SK-N-MC (cell line): ENCODE measurements around the gene CPNE8.
"Not testable (repeated sequence)": the region's sequence is repeated elsewhere in the genome, so short reads cannot be mapped to it uniquely, and the experiment has no call there.

ENCODE experiments used
- DNase-seq: peaks from one replicate; pipeline ENCODE4 v3.0.0-alpha.2; 2011; ENCODE audit warnings: low read depth, low spot score
- H3K27ac ChIP-seq: fragments of 200-600 bp; sonication (generic); 2 replicates; pipeline ENCODE4 v1.5.1; 2016; ENCODE audit warnings: mixed run types
- H3K36me3 ChIP-seq: fragments of 200-600 bp; sonication (generic); 2 replicates; pipeline ENCODE4 v1.6.1; 2017; ENCODE audit warnings: antibody characterized with exemption, low read length, mixed read lengths; ENCODE audit not compliant: insufficient read depth
- H3K4me3 ChIP-seq: fragments of 200-600 bp; sonication (generic); 2 replicates; pipeline ENCODE4 v1.5.1; 2016
- H3K9ac ChIP-seq: fragments of 200-600 bp; sonication (generic); 2 replicates; pipeline ENCODE4 v1.8.0; 2017; ENCODE audit warnings: mixed run types, mixed read lengths; ENCODE audit not compliant: insufficient read length
- H3K9me3 ChIP-seq: fragments of 200-600 bp; sonication (generic); 2 replicates; pipeline ENCODE4 v1.6.1; 2017; ENCODE audit warnings: low read depth, mild to moderate bottlenecking, antibody characterized with exemption, low read length, moderate library complexity, mixed read lengths
- EZH2 ChIP-seq: fragments of 200-600 bp; sonication (generic); IDR thresholded peaks from one replicate; pipeline ENCODE4 v1.6.1; 2017; ENCODE audit warnings: antibody characterized with exemption
- FOXP2 ChIP-seq: optimal IDR thresholded peaks from 2 replicates; pipeline ENCODE3; 2011; ENCODE audit warnings: mild to moderate bottlenecking, moderate library complexity; ENCODE audit not compliant: insufficient read depth; ENCODE audit errors: extremely low read length, control extremely low read depth
- POLR2AphosphoS5 ChIP-seq: IDR thresholded peaks from 2 replicates; pipeline ENCODE4 v1.6.1; 2012; ENCODE audit warnings: mild to moderate bottlenecking, low read depth, low read length, borderline replicate concordance

The CPNE8 gene

DNA sequence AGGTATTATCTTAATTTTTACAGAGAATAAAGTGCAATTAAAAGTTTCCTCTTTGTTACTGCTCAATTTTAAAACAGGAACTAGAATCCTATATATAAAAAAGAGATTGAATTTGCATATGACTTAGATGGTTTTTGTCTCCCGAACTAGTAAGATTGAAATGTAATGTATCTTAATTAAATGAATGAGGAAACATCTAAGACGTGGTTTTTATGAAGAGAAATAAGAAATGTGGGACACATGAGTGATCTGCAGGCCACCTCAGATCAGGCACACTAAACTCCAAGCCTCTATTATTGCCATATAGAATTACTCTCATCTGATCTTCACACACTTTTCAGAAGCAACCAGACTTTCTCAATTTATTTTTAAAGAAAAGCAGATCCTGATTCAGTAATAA lies 158.6 kb downstream of the CPNE8 start:
- DNase-seq = no peak
- Histone ChIP-seq H3K27ac (no peak overlapping the region), H3K4me3 (no peak overlapping the region), H3K36me3 (no peaks in the 10 kb centered on the region), H3K9ac (no peak overlapping the region), H3K9me3 (no peaks in the 10 kb centered on the region)
- TF ChIP-seq POLR2AphosphoS5 (no peak), EZH2 (no peak), FOXP2 (no peak)

DNA sequence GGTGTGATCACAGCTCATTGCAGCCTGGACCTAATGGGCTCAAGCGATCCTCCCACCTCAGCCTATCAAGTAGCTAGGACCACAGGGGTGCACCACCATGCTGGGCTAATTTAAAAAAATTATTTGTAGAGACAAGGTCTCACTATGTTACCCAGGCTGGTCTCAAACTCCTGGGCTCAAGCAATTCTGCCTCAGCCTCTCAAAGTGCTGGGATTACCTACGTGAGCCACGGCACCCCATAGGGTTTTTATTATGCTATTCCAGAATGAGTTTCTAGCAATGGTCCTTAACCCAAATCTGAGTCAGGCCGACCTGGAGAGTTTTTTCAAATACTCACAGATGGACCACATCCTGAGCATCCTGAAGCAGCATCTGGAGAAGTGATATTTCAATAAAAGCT lies 159.8 kb downstream of the CPNE8 start:
- Histone ChIP-seq H3K27ac (no peak overlapping the region), H3K36me3 (no peaks in the 10 kb centered on the region), H3K9me3 (no peaks in the 10 kb centered on the region), H3K4me3 (no peak overlapping the region), H3K9ac (no peak overlapping the region)
- no peak for TF ChIP-seq FOXP2
- no peak for DNase-seq

DNA sequence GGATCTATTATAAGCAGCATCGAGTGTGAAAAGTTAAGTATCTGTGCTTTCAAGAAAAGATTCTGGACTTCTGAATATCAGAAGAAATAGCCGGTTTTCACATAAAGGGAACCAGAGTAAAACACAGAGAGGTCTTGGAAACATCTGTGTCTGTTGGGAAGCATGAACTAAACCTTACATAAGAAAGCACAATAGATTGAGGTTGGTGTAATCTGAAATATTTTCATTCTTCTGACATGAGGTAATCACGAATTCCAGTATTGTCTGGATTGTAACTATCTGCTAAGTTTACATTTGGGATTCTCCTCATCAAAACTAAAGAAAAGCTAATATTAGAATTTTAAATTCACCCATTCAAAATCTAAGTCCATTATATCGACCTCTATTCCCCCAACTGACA lies 161.3 kb downstream of the CPNE8 start:
- Histone ChIP-seq H3K27ac (no peak overlapping the region), H3K9me3 (no peaks in the 10 kb centered on the region), H3K4me3 (no peak overlapping the region), H3K9ac (no peak overlapping the region), H3K36me3 (no peaks in the 10 kb centered on the region)
- no peak for DNase-seq
- TF ChIP-seq EZH2 (no peak), FOXP2 (no peak), POLR2AphosphoS5 (no peak)

DNA sequence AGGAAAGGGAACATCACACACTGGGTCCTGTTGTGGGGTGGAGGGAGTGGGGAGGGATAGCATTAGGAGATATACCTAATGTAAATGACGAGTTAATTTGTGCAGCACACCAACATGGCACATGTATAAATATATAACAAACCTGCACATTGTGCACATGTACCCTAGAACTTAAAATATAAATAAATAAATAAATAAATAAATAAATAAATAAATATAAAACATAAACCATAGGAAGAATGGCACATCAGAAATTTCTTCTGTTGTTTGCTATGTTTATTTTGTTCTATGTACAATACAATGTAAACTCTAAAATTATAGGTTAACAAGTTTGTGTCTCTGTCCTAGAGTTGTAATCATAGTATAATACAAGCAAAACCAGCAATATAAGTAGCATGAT lies 162.9 kb downstream of the CPNE8 start:
- H3K36me3 ChIP-seq, H3K9me3 ChIP-seq, H3K27ac ChIP-seq, DNase-seq, H3K9ac ChIP-seq, H3K4me3 ChIP-seq: not testable (repeated sequence)

DNA sequence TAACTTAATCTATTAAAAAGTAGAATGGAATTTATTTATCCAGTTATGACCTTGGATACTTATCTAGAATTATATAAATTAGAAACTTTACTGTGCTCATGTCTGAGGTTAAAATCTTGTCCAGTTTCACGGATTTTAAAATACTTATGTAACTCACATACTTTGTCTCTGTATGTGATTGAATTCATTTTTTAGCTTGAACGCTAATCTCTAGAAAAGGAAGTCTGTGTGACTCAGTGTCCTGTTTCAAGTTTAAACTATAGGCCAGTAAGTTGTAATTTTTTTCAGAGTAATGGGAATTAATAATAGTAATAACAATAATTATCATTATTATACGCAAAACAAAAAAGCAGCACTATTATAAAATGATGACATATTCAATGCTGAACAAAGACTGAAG lies 168.6 kb downstream of the CPNE8 start:
- no peak for DNase-seq
- Histone ChIP-seq H3K9me3 (no peaks in the 10 kb centered on the region), H3K36me3 (no peaks in the 10 kb centered on the region), H3K27ac (no peak overlapping the region), H3K4me3 (no peak overlapping the region), H3K9ac (no peak overlapping the region)
- TF ChIP-seq FOXP2 (no peak), EZH2 (no peak), POLR2AphosphoS5 (no peak)

DNA sequence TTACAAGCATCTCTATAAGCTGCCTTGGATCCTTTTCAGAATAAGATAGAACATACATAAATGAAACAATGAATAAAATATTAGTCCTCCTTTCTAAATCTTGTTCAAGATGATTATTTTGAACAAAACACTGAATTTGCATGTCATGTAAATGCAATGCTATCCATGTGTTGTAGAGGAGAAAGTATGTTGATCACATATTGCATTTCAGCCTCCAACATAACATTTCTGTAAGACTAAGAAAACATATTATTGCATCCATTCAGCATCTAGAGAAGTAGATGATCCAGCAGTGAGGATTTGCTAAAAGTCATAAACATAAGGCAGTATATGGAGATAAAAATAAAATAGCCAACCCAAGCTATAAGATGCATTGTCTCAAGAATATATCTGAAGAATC lies 172.6 kb downstream of the CPNE8 start:
- no peak for TF ChIP-seq FOXP2
- no peak for TF ChIP-seq EZH2
- no peak for TF ChIP-seq POLR2AphosphoS5
- no peak for DNase-seq
- Histone ChIP-seq H3K36me3 (no peaks in the 10 kb centered on the region), H3K9me3 (no peaks in the 10 kb centered on the region), H3K4me3 (no peak overlapping the region), H3K27ac (no peak overlapping the region), H3K9ac (no peak overlapping the region)

DNA sequence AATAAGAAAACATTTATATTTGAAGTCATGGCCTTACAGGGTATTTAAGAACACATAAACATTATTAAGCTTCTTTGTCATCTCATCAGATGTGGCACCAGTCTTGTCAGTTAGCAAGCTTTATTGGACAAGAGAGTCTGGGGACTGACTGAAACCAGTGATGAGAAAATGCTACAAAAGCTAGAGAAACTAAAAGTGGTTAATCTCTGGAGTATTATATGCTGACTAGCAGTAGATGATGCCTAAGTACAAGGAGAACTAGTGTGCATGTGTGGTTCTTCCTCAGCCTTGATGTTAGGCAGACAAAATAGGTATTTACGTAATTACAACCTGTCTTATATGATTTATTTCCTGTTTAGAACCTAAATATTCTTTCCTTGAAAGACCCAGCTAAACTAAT lies 176.5 kb downstream of the CPNE8 start:
- H3K27ac ChIP-seq = no peak overlapping the region
- no peak overlapping the region for H3K4me3 ChIP-seq
- DNase-seq = no peak
- H3K36me3 ChIP-seq = no peaks in the 10 kb centered on the region
- H3K9me3 ChIP-seq = no peaks in the 10 kb centered on the region
- no peak for TF ChIP-seq EZH2
- TF ChIP-seq POLR2AphosphoS5 = no peak
- no peak for TF ChIP-seq FOXP2
- no peak overlapping the region for H3K9ac ChIP-seq

DNA sequence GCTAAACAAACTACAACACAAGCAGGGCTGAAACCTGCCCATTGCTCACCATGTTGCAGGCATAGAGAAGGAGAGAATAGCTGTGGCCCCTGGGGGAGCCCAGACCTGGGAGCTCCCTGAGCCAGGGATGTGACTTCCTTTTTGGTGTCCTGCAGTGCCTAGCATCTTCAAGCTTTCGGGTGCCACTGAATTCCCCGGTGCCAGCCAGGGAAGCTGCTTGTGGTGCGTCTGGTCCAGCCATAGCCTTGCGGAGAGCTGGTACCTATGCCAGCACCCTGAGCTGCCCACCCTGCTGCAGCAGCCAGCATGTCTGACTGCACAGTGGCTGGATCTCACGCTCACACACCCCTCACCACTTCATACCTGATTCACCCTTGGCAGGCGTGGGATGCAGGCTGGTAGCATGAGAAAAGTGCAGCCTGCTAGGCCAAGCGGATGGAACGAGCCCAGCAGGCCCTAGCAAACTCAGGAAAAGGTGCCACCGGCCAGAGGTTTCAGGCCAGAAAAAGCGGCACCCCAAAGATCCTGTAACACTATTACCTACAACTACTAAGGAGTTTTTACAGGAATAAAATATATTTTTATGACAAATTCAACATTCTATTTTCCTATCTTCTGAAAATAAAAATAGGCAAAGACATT lies 183.7 kb downstream of the CPNE8 start:
- Histone ChIP-seq H3K9me3 (no peaks in the 10 kb centered on the region), H3K27ac (no peak overlapping the region), H3K36me3 (no peaks in the 10 kb centered on the region), H3K4me3 (no peak overlapping the region), H3K9ac (no peak overlapping the region)
- TF ChIP-seq POLR2AphosphoS5 = no peak
- no peak for TF ChIP-seq EZH2
- no peak for TF ChIP-seq FOXP2
- DNase-seq = no peak

DNA sequence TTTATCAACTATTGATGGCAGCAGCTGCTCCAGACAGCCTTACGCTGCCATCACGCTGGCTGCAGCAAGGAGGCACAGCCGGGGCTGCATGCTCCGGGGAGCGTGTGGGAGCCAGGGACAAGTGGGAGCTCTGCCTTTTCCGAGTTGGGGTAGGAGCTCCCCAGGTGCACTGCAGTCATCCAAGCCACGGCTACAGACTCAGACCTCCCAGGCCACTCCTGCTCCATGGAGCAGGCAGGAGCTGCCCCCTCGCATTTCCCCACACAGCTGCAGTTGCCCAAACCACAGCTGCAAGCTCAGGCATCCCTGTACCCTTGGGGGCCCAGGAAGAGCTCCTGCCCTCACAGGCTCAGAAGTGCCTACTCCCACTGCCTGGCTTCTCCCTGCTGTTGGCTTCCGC lies 184.7 kb downstream of the CPNE8 start:
- Histone ChIP-seq H3K36me3 (no peaks in the 10 kb centered on the region), H3K9ac (no peak overlapping the region), H3K4me3 (no peak overlapping the region), H3K9me3 (no peaks in the 10 kb centered on the region), H3K27ac (no peak overlapping the region)
- TF ChIP-seq POLR2AphosphoS5 = no peak
- TF ChIP-seq FOXP2 = no peak
- no peak for TF ChIP-seq EZH2
- no peak for DNase-seq

DNA sequence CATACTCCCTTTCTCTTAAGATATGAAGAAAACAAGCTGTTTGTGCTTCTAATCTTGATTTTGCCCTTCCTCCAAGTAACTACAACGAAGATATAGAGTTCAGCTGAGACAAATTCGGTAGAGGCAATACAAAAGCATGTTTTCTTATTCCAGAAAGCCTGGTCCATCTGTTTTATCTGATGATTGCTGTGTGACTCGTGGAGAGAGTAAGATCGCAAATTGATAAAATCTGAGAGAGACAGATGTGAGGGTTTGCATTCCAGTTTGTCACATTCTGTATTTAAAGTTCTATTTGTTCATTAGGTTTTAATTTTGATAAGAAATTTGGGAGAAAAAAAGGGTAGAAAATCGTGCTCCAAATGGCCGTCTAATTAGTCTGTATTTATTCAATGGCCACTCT lies 192.1 kb downstream of the CPNE8 start:
- H3K9me3 ChIP-seq = no peaks in the 10 kb centered on the region
- H3K9ac ChIP-seq = no peak overlapping the region
- TF ChIP-seq FOXP2 (no peak), POLR2AphosphoS5 (no peak), EZH2 (no peak)
- no peaks in the 10 kb centered on the region for H3K36me3 ChIP-seq
- no peak overlapping the region for H3K27ac ChIP-seq
- no peak overlapping the region for H3K4me3 ChIP-seq
- DNase-seq = no peak
